Stimulated activated CD4-positive, alpha-beta T cell treated with anti-CD3 and anti-CD28 coated beads, Interleukin-12 subunit alpha, Interleukin-12 subunit beta, amount 100 ng/mL, for 24 hours (primary cell): ENCODE data around the gene S100A2.
A peak's percentile ranks its signal among the peaks of the same experiment; 100 is the strongest.
"Not testable (repeated sequence)": the region's sequence is repeated elsewhere in the genome, so short reads cannot be mapped to it uniquely, and the experiment has no call there.

ENCODE experiments used
- DNase-seq, 2 experiments: peaks; one replicate each; pipeline ENCODE4 v3.0.0-alpha.2; 2020; ENCODE audit warnings: low read depth in 2 of 2

Gene S100A2

GRCh38 chr1:153532769-153533599 lies 32.7 kb downstream of the S100A2 start:
- DNase-seq = peak; percentile 59 to 77

- no peak for DNase-seq
Observed at GRCh38 chr1:153532181-153532580, 33.5 kb downstream of the S100A2 start.

GRCh38 chr1:153531638-153532037 lies 34.0 kb downstream of the S100A2 start:
- no peak for DNase-seq

GRCh38 chr1:153527683-153528040 lies 38.0 kb downstream of the S100A2 start:
- no peak for DNase-seq

- DNase-seq = no peak
Observed at GRCh38 chr1:153527023-153527682, 38.5 kb downstream of the S100A2 start.

GRCh38 chr1:153526132-153526543 lies 39.5 kb downstream of the S100A2 start:
- no peak for DNase-seq

- DNase-seq = no peak
Observed at GRCh38 chr1:153525088-153525728, 40.4 kb downstream of the S100A2 start.

- DNase-seq = not testable (repeated sequence)
Observed at GRCh38 chr1:153522353-153523048, 43.1 kb downstream of the S100A2 start.

- not testable (repeated sequence) for DNase-seq
Observed at GRCh38 chr1:153521808-153522207, 43.8 kb downstream of the S100A2 start.

GRCh38 chr1:153520818-153521476 lies 44.7 kb downstream of the S100A2 start:
- no peak for DNase-seq

- DNase-seq = not testable (repeated sequence)
Observed at GRCh38 chr1:153520137-153520691, 45.4 kb downstream of the S100A2 start.

GRCh38 chr1:153519242-153519641 lies 46.4 kb downstream of the S100A2 start:
- DNase-seq = no peak

- no peak for DNase-seq
Observed at GRCh38 chr1:153515504-153516394, 49.9 kb downstream of the S100A2 start.

GRCh38 chr1:153513666-153514065 lies 52.0 kb downstream of the S100A2 start:
- DNase-seq = no peak

- no peak for DNase-seq
Observed at GRCh38 chr1:153513023-153513422, 52.6 kb downstream of the S100A2 start.
